Uterus (tissue), 2 donors: ENCODE data around the gene MICAL2.

Experiments used
- CTCF ChIP-seq, 4 experiments: fragments of 200-600 bp in 2 of 4; fragments of 450-650 bp in 2 of 4; sonication (generic) in 2 of 4; IDR thresholded peaks; one replicate each; pipeline ENCODE4 v1.5.1; 2016 to 2019; ENCODE audit warnings: antibody characterized with exemption in 4 of 4, mild to moderate bottlenecking in 2 of 4, moderate library complexity in 1 of 4
- POLR2A ChIP-seq, 2 donors: fragments of 450-650 bp; IDR thresholded peaks; one replicate each; pipeline ENCODE4 v1.6.1; 2016; ENCODE audit warnings: antibody characterized with exemption in 2 of 2, mild to moderate bottlenecking in 1 of 2, moderate library complexity in 1 of 2

GRCh38 chr11:12232817-12233601, 122.6 kb downstream of the MICAL2 start:
- TF ChIP-seq CTCF (IDR thresholded peaks at IDR 0.05) (no peak), POLR2A (IDR thresholded peaks at IDR 0.05) (no peak)
